Hematopoietic multipotent progenitor cell treated with erythropoietin and hydrocortisone succinate and interleukin-3 and kit ligand, for 17 days (in vitro differentiated cells): Measurements from ENCODE around the gene TBC1D17.

ENCODE experiments used
- DNase-seq: peaks from one replicate; pipeline ENCODE4 v3.0.0-alpha.2; 2015; ENCODE audit warnings: low spot score

TBC1D17 gene

GRCh38 chr19:49894011-49894664, 16.6 kb downstream of the TBC1D17 start:
- DNase-seq = no peak

- no peak for DNase-seq
Observed at GRCh38 chr19:49894879-49895565, 17.5 kb downstream of the TBC1D17 start.

- no peak for DNase-seq
Observed at GRCh38 chr19:49895566-49896297, 18.2 kb downstream of the TBC1D17 start.

GRCh38 chr19:49896863-49897621, 19.5 kb downstream of the TBC1D17 start, which contains the start of gene IL4I1:
Gene IL4I1 (minus strand): TSS chr19:49896887. CDS start chr19:49896160, 727 bp downstream.
- DNase-seq = no peak

GRCh38 chr19:49904136-49904535, 26.6 kb downstream of the TBC1D17 start:
- DNase-seq = no peak

GRCh38 chr19:49906879-49907564, 29.5 kb downstream of the TBC1D17 start:
- DNase-seq = no peak

- no peak for DNase-seq
Observed at GRCh38 chr19:49907745-49908446, 30.4 kb downstream of the TBC1D17 start.

- DNase-seq = no peak
Observed at GRCh38 chr19:49908480-49909420, 31.2 kb downstream of the TBC1D17 start.

GRCh38 chr19:49910179-49910578, 32.7 kb downstream of the TBC1D17 start:
- no peak for DNase-seq

GRCh38 chr19:49911381-49912145, 34.1 kb downstream of the TBC1D17 start:
- DNase-seq = no peak

GRCh38 chr19:49912965-49913685, 35.6 kb downstream of the TBC1D17 start:
- no peak for DNase-seq

GRCh38 chr19:49913720-49914119, 36.2 kb downstream of the TBC1D17 start:
- DNase-seq = no peak

- no peak for DNase-seq
Observed at GRCh38 chr19:49915271-49915670, 37.8 kb downstream of the TBC1D17 start.

- no peak for DNase-seq
Observed at GRCh38 chr19:49916839-49917733, 39.6 kb downstream of the TBC1D17 start.

- DNase-seq = no peak
Observed at GRCh38 chr19:49918089-49918488, 40.6 kb downstream of the TBC1D17 start.

- no peak for DNase-seq
Observed at GRCh38 chr19:49920624-49921363, 43.3 kb downstream of the TBC1D17 start.
